KOPT-K1 (cell line): ENCODE data around the gene HOXD12.

ENCODE experiments used
- H3K27ac ChIP-seq: fragments of 200-600 bp; sonication (generic); 2 replicates; pipeline ENCODE4 v1.5.1; 2016; ENCODE audit warnings: antibody characterized with exemption, mild to moderate bottlenecking, low read depth, low read length; ENCODE audit not compliant: poor library complexity, severe bottlenecking
- H3K36me3 ChIP-seq: fragments of 200-600 bp; sonication (generic); 2 replicates; pipeline ENCODE4 v1.5.1; 2017; ENCODE audit warnings: antibody characterized with exemption, mild to moderate bottlenecking, low read length, moderate library complexity; ENCODE audit not compliant: insufficient read depth
- H3K9me3 ChIP-seq: fragments of 200-600 bp; sonication (generic); 2 replicates; pipeline ENCODE4 v1.5.1; 2017; ENCODE audit warnings: antibody characterized with exemption, low read length, mild to moderate bottlenecking; ENCODE audit not compliant: insufficient read depth, poor library complexity, severe bottlenecking

Gene HOXD12

DNA sequence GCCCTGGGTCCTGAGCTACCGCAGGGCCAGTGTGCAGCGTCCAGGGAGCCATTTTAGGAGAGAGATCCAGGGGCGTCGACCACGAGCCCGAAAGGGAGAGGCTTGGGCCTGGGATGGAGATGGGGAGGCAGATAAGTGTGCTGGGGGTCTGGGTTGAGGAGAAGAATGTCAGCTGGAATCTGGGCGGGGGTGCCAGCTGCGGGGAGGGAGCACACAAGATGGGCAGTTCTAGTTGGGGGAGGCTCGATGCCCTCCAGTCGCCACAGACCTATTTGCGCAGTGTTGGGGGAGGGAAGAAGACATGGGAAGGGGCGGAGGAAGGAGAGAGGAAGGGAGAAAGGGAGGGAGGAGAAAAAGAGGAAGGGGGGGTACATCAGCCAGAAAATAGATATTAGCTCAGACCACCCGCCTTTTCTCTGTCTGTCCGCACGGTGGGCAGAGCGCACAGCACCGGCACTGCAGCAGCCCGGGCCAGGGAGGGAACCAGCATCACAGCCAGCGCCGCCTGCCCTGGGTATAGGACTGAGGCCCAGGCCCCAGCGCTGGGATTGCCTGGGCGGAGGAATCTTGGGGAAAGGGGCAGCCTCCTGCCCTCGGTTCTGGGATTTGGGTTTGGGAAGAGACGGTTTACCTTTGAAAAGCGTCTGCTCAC, 5.6 kb downstream of the HOXD12 start:
- no peaks in the 10 kb centered on the region for H3K36me3 ChIP-seq
- H3K9me3 ChIP-seq, result no peaks in the 10 kb centered on the region
- H3K27ac ChIP-seq, result no peak overlapping the region

DNA sequence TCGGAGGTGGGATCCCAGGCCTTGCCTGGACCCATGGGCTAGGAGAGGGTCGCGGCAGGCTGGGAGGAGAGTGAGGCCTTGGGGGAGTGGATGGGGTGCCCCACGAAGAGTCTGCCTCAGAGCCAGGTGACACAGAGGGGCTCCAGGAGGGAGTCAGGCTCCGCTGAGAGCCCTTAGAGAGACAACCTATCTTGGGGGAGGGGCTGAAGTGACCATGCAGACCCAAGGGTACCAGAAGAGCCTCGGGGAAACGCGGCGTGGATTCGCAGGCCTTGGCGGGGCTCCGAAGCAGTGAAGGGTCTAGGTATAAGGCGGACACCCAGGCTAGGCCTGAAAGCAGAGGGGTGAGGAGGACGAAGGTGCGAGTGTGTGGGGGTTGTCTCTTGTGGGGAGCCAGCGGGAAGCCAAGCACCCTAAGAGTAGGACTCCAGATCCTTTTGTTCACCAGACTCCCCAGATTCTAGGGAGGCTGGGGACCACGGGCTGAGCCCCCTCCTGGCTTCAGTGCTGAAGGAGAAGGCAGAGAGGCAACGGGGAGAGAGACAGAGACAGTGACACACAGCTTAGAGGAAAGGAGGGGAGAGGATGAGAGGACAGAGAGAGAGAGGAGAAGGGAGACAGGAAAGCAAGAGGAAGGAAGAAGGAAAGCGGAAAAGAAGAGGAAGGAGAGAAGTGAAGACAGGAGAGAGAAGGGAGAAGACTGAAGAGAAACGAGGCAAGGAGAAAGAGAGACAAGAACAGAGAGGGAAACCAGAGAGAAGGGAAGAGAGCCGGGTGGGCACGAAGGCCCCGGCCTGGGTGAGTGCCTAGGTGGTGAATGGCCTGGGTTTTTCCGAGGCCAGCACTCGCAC, 6.4 kb downstream of the HOXD12 start:
- no peak overlapping the region for H3K27ac ChIP-seq
- H3K9me3 ChIP-seq, result no peaks in the 10 kb centered on the region
- H3K36me3 ChIP-seq, result no peaks in the 10 kb centered on the region

DNA sequence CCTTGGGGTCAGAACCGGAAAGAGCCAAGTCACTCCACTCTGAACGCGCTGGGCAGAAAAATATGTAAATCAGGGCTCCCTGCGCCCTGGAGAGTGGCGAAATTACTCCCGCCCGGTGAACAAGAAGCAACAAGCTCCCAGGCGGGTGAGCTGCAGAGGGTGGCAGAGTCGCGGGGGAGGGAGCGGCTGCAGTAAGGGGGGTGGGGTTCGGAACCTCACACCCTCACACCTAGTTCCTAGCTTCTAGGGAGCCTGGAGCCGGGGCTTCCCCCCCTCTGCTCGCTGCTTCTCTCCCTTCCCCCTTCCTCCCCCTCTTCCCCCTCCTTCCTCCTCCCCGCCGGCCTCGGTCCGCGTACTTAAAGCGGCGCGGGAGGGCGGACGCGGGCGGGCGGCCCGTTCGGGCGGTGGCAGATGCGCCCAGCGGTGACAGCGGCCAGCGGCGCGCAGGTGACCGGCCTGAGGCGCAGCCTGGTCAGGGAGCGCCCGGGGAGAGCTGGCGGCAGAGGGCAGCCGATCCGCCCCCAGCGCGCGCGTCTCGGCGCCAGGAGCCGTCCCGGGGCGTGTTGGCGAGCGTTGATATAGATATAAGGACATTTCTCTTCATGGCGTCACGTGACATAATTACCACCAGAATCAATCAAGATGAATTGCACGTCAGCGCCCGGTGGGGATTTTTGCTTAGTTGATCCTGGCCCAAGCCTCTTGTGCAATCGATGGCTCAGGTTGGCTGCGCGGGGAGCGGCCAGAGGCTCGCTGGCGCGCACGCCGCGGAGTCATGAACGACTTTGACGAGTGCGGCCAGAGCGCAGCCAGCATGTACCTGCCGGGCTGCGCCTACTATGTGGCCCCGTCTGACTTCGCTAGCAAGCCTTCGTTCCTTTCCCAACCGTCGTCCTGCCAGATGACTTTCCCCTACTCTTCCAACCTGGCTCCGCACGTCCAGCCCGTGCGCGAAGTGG, 7.3 kb downstream of the HOXD12 start, which contains the start of gene HOXD11:
HOXD11 (plus strand) TSS at position 700 of the 959 bp plus-strand sequence; CDS start at position 776, 76 bp downstream.
- Histone ChIP-seq H3K36me3 (no peaks in the 10 kb centered on the region), H3K27ac (no peak within 1 kb of the TSS), H3K9me3 (no peaks in the 10 kb centered on the region)

DNA sequence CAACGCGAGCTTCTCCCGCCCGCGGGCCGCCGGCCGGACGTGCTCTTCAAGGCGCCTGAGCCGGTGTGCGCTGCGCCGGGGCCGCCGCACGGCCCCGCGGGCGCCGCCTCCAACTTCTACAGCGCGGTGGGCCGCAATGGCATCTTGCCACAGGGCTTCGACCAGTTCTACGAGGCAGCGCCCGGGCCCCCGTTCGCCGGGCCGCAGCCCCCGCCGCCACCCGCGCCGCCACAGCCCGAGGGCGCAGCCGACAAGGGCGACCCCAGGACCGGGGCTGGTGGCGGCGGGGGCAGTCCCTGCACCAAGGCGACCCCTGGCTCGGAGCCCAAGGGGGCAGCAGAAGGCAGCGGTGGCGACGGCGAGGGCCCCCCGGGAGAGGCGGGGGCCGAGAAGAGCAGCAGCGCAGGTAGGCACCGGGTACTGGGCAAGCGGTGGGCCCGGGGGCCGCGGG, 8.2 kb downstream of the HOXD12 start:
- Histone ChIP-seq H3K36me3 (no peaks in the 10 kb centered on the region), H3K27ac (no peak overlapping the region), H3K9me3 (no peaks in the 10 kb centered on the region)

DNA sequence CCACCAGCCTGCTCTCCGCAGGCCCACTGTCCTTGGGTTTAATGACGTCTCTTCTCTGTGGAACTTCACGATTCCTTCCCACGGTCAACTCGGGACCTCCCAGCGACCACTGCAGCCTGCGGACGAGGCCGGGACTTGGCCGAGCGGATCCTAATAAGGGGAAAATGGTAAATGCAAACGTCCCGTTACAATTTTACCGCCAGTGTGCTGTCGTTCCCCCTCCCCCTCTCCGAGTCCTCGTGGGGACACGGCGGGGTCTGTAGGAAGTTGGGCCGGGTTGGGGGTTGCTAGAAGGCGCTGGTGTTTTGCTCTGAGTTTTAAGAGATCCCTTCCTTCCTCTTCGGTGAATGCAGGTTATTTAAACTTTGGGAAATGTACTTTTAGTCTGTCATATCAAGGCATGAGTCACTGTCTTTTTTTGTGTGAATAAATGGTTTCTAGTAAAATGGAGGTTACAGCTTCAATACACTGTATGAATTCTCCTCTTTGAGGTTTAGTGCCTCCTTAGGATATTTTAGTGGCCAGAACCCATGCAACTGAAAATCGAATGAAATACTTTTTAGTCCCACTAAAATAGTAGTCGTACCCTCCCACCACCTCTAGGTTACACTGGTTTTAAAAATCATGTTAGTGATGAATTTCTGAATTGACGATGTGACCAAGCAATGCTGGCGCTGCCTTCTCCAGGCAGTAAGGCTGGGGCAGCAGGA, 9.8 kb downstream of the HOXD12 start:
- Histone ChIP-seq H3K9me3 (no peaks in the 10 kb centered on the region), H3K36me3 (no peaks in the 10 kb centered on the region), H3K27ac (no peak overlapping the region)

DNA sequence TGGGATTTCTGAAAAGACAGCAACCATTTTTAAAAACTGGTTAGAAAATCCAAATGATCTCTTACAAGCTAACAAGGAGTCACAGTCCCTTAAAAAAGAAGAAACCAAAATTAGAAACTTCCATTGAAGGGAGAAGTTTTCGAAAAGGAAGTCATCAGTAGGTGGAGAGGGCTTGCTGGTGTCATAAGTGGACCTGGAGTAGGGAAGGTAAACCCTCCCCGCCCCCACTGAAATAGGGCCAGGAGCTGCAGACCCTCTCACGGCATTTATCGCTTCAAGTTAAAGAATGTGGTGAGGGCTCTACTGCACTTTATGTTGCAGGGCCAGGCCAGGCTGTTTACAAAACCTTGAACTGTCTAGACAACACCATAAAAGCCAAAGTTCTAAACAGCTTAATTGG, 10.4 kb downstream of the HOXD12 start:
- Histone ChIP-seq H3K36me3 (no peaks in the 10 kb centered on the region), H3K27ac (no peak overlapping the region), H3K9me3 (no peaks in the 10 kb centered on the region)

DNA sequence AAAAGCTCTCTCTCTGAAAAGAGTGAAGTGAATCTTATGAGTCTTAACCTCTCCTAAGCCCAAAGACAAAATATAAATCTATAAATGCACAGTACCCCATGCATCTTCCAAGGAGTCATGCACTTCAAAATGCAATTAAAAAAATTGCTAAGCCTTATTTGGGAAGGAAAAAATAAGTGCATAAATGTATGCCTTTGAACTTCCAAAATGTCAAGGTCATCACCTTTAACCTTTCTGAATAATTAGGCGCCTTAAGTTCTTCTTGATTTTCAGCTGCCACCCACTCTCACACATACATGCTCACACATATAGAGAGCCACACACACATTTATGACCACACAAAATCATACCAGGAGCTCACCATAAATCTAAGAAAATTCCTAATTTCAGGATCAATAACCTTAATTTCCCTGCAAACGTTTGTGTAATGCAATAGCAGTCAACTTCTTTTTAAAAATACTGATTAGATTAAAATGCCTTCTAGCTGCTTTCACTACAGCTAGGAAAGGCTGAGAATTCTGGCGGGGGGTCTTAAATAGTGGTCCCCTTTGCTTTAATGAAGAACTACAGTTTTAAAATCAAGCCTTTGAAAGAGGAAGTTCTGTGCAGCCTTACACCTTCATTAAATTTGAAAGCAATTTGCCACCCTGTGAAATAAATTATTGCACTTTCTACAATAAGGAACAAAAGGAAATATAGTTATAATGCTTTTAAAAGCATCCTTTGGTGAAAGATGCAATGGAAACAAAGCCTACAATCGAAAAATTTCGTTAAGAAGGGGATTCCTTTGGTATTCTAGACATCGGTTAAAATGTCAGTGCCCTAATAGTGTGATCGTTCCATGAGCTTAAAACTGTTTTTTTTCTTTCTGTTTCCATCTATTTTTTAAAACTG, 11.1 kb downstream of the HOXD12 start:
- no peaks in the 10 kb centered on the region for H3K9me3 ChIP-seq
- no peaks in the 10 kb centered on the region for H3K36me3 ChIP-seq
- no peak overlapping the region for H3K27ac ChIP-seq

DNA sequence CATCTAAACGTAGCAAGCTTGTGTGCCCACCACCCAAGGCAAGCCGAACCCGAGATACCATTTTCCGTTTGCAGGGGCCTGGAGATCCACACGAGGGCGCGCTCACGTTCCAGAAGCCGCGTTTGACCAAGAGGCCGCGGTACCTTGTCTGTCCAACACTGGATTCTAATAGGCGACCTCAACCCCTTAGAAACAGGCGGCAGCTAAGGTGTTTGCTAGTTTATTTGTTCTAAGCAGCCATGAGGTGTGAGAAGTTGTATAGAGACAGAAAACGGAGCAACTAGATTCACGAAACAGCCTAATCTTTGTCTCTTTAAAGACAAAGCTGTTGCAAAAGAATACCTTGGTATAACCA, 11.7 kb downstream of the HOXD12 start:
- no peak overlapping the region for H3K27ac ChIP-seq

DNA sequence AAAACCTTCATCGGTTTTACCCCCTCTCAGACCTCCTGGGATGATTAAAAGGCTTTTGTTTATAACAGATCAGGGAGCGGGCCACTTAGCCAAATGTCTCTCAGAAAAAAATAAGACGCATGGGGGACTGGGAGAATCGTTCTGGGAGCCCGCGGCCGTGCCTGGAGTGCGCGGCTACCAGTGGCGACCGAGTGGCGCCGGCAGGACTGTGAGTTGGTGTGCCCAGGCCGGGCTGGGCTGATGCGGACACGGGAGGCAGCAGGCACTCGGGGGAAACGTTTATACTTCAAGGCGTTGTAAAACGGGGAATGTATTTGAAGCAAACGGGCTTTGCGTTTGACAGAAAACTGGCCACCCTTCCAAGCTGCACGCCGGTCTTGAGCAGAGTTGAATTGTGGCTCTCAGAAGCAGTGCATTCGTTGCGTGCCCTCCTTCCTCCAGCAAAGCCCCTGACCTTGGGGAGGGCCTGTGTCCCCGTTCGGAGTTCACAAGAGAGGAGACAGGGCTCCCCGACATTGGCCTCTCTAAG, 12.3 kb downstream of the HOXD12 start:
- H3K9me3 ChIP-seq, result no peaks in the 10 kb centered on the region
- H3K36me3 ChIP-seq, result no peaks in the 10 kb centered on the region
- H3K27ac ChIP-seq, result no peak overlapping the region

More for the DNA sequence above, 11.7 kb downstream of the HOXD12 start:
- H3K36me3 ChIP-seq, result no peaks in the 10 kb centered on the region
- no peaks in the 10 kb centered on the region for H3K9me3 ChIP-seq

DNA sequence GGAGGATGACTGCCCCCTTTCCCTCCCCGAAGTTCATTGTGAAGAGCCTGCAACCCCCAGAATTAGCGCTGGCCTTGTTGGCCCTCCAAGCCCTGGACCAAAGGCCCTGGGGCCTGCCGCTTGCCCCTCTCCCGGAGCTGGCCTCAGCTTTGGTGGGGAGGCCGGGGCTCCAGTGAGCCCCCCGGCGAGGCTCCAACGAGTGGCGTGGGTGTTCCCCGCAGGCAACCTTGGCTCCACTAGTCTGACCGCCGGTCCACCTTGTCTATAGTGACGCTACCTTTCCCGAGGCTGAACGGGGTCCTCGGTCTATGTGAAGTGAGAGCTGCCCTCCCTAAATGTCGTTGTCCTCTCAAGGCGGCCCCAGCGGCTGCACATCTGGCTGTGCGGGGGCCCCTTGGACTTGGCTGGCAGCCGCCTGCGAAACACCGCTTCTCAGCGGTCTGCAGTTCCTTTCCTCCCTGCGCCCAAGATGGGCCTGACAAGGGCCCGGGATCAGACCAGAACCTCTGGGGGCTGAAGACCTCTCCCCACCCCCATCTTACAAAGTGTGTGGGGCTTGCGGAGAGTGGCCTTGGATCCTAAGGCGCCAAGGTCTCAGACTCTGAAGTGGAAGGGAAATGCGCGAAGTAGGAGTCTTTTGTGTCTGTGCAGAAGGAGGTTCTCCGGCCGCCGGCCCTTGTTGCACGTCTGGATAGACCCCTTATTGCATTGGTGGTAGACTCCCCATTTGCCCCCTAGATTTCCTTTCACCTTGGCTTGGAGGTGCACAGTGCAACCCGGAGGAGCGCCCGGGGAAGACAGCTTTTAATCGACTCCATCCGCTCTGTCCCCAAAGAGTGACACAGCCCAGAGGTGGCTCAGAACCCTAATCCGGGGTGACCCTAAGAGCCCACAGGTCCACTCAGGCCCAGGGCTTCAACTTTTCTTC, 13.0 kb downstream of the HOXD12 start:
- H3K9me3 ChIP-seq, result no peaks in the 10 kb centered on the region
- H3K27ac ChIP-seq, result no peak overlapping the region
- no peaks in the 10 kb centered on the region for H3K36me3 ChIP-seq

DNA sequence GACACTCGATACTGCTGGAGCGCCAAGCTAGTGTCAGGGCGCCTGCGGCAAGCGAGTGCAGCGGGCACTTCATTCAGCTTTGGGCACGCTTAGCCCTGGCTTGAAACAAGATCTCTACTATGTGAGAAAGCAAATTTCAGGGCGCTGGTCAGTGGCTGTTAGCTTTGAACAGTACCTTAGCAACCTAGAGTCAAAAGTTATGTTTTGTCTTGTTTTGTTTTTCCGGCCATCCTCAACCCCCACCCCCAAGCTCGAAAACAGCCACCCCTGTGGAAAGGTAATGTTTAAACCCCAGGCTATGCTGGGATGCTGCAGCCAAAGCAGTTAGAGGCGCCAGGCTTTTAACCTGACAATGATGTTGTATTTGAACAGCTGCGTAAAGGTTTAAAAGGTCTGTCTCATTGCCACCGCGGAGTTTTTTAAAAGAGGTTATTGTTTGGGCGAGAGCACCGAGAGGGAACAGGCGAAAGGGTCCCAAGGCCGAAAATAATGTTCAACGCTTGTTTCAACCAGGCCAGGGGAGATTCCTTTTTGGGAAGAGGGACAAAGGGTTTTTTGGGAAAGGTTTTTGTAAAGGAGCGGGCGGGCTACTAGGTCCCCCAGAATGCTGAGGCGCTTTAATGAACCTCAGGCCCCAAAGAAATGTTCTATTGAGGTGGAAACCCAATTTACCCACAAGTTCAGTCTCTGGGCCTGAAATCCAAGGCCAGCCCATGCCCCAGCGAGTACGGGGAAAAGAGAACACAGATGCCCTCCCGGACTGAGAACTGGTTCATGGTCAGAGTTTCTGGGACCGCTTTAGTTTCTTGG, 14.7 kb downstream of the HOXD12 start:
- no peaks in the 10 kb centered on the region for H3K9me3 ChIP-seq
- H3K36me3 ChIP-seq, result no peaks in the 10 kb centered on the region
- no peak overlapping the region for H3K27ac ChIP-seq

DNA sequence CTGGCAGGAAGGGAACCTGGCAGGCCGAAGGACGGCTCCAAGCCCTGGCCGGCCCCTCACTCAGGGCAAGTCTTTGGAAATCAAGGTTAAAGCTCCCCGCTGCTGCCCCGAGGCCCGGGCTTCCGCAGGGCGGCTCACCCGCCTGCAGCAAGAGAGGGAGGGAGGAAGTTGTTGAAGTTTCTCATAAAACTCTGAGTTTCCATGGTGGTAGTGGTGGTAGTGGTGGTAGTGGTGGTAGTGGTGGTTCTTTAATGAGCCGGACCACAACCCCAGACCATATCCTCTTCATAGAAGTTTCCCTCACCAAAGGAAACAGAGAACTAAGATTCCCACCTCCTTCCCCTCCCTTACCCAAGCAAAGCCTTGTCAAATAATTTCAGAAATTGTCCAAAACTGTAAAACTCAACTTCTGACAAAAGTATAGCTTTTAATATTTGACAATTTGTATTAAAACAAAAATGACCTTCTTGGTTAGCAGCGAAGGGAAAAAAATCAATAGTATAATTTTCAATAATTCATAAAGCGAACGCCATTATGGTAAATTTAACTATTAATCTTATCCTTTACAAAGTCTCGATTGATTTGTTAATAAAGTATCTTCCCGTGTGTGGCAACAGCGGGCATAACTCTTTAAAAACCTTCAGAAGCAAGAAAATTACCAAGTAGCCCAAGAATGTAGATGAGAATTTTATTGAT, 15.5 kb downstream of the HOXD12 start:
- Histone ChIP-seq H3K36me3 (no peaks in the 10 kb centered on the region), H3K27ac (no peak overlapping the region), H3K9me3 (no peaks in the 10 kb centered on the region)
